ENCODE results near the gene TMEM115.

TMEM115 gene

GRCh38 chr3:50325113-50325480 is 34.2 kb downstream of the TMEM115 start:
- H3K4me2 ChIP-seq (ENCODE audit: low read length), result no peak overlapping the region
- no peaks in the 10 kb centered on the region for H3K27me3 ChIP-seq (ENCODE audit: control insufficient read depth, insufficient read depth, low read length)
- no peaks in the 10 kb centered on the region for H3K9me3 ChIP-seq (replicated peaks; ENCODE audit: low read length)
- no peak overlapping the region for H3K9ac ChIP-seq (ENCODE audit: low read depth, low read length)
- H3K36me3 ChIP-seq (ENCODE audit: insufficient read depth, low read length), result peaks cover 18% of the 10 kb centered on the region
- no peak overlapping the region for H3K4me3 ChIP-seq (ENCODE audit: low read length)
- H3K4me1 ChIP-seq (ENCODE audit: control insufficient read depth, insufficient read depth, low read length), result peaks cover 30% of the 10 kb centered on the region

- Histone ChIP-seq H3K9ac (ENCODE audit: low read depth, low read length) (no peak overlapping the region), H3K4me2 (ENCODE audit: low read length) (no peak overlapping the region), H3K36me3 (ENCODE audit: insufficient read depth, low read length) (peaks cover 16% of the 10 kb centered on the region), H3K4me1 (ENCODE audit: control insufficient read depth, insufficient read depth, low read length) (peaks cover 34% of the 10 kb centered on the region), H3K27me3 (ENCODE audit: control insufficient read depth, insufficient read depth, low read length) (no peaks in the 10 kb centered on the region), H3K4me3 (ENCODE audit: low read length) (no peak overlapping the region), H3K9me3 (replicated peaks; ENCODE audit: low read length) (no peaks in the 10 kb centered on the region)
Measured at GRCh38 chr3:50324351-50325112, 34.8 kb downstream of the TMEM115 start.

GRCh38 chr3:50323614-50324199 is 35.6 kb downstream of the TMEM115 start:
- Histone ChIP-seq H3K4me3 (ENCODE audit: low read length) (no peak overlapping the region), H3K9me3 (replicated peaks; ENCODE audit: low read length) (no peaks in the 10 kb centered on the region), H3K4me1 (ENCODE audit: control insufficient read depth, insufficient read depth, low read length) (peaks cover 40% of the 10 kb centered on the region), H3K9ac (ENCODE audit: low read depth, low read length) (no peak overlapping the region), H3K27me3 (ENCODE audit: control insufficient read depth, insufficient read depth, low read length) (no peaks in the 10 kb centered on the region), H3K4me2 (ENCODE audit: low read length) (no peak overlapping the region), H3K36me3 (ENCODE audit: insufficient read depth, low read length) (peaks cover 18% of the 10 kb centered on the region)

- Histone ChIP-seq H3K27me3 (ENCODE audit: control insufficient read depth, insufficient read depth, low read length) (no peaks in the 10 kb centered on the region), H3K4me3 (ENCODE audit: low read length) (no peak overlapping the region), H3K4me1 (ENCODE audit: control insufficient read depth, insufficient read depth, low read length) (peaks cover 34% of the 10 kb centered on the region), H3K36me3 (ENCODE audit: insufficient read depth, low read length) (peaks cover 24% of the 10 kb centered on the region), H3K9ac (ENCODE audit: low read depth, low read length) (no peak overlapping the region), H3K9me3 (replicated peaks; ENCODE audit: low read length) (no peaks in the 10 kb centered on the region), H3K4me2 (ENCODE audit: low read length) (no peak overlapping the region)
Measured at GRCh38 chr3:50323092-50323600, 36.2 kb downstream of the TMEM115 start.

- H3K4me3 ChIP-seq (ENCODE audit: low read length), result peak within 1 kb of the TSS; percentile 73
- H3K4me1 ChIP-seq (ENCODE audit: control insufficient read depth, insufficient read depth, low read length), result peaks cover 34% of the 10 kb centered on the region
Measured at GRCh38 chr3:50322386-50323091, 36.8 kb downstream of the TMEM115 start, which contains the start of gene HYAL2. Gene HYAL2 (minus strand): TSS chr3:50322745. CDS start chr3:50320489, 2,256 bp downstream.

GRCh38 chr3:50322115-50322385 is 37.3 kb downstream of the TMEM115 start:
- Histone ChIP-seq H3K36me3 (ENCODE audit: insufficient read depth, low read length) (peaks cover 29% of the 10 kb centered on the region), H3K27me3 (ENCODE audit: control insufficient read depth, insufficient read depth, low read length) (no peaks in the 10 kb centered on the region), H3K9me3 (replicated peaks; ENCODE audit: low read length) (no peaks in the 10 kb centered on the region), H3K9ac (ENCODE audit: low read depth, low read length) (peak overlapping the region; percentile 96), H3K4me1 (ENCODE audit: control insufficient read depth, insufficient read depth, low read length) (peaks cover 29% of the 10 kb centered on the region), H3K4me2 (ENCODE audit: low read length) (peak overlapping the region; percentile 85), H3K4me3 (ENCODE audit: low read length) (peak overlapping the region; percentile 73)

More at GRCh38 chr3:50322386-50323091, 36.8 kb downstream of the TMEM115 start, which contains the start of gene HYAL2:
- Histone ChIP-seq H3K36me3 (ENCODE audit: insufficient read depth, low read length) (peaks cover 29% of the 10 kb centered on the region), H3K9ac (ENCODE audit: low read depth, low read length) (peak within 1 kb of the TSS; percentile 96), H3K4me2 (ENCODE audit: low read length) (peak within 1 kb of the TSS; percentile 85), H3K27me3 (ENCODE audit: control insufficient read depth, insufficient read depth, low read length) (no peaks in the 10 kb centered on the region), H3K9me3 (replicated peaks; ENCODE audit: low read length) (no peaks in the 10 kb centered on the region)

- peak overlapping the region; percentile 96 for H3K9ac ChIP-seq (ENCODE audit: low read depth, low read length)
- H3K9me3 ChIP-seq (replicated peaks; ENCODE audit: low read length), result no peaks in the 10 kb centered on the region
- H3K4me2 ChIP-seq (ENCODE audit: low read length), result peak overlapping the region; percentile 85
- peaks cover 29% of the 10 kb centered on the region for H3K36me3 ChIP-seq (ENCODE audit: insufficient read depth, low read length)
- H3K27me3 ChIP-seq (ENCODE audit: control insufficient read depth, insufficient read depth, low read length), result no peaks in the 10 kb centered on the region
- H3K4me1 ChIP-seq (ENCODE audit: control insufficient read depth, insufficient read depth, low read length), result peaks cover 31% of the 10 kb centered on the region
- peak overlapping the region; percentile 73 for H3K4me3 ChIP-seq (ENCODE audit: low read length)
Measured at GRCh38 chr3:50321336-50322114, 37.8 kb downstream of the TMEM115 start.

- Histone ChIP-seq H3K27me3 (ENCODE audit: control insufficient read depth, insufficient read depth, low read length) (no peaks in the 10 kb centered on the region), H3K4me3 (ENCODE audit: low read length) (peak overlapping the region; percentile 73), H3K9me3 (replicated peaks; ENCODE audit: low read length) (no peaks in the 10 kb centered on the region), H3K9ac (ENCODE audit: low read depth, low read length) (peak overlapping the region; percentile 96), H3K4me2 (ENCODE audit: low read length) (peak overlapping the region; percentile 85), H3K4me1 (ENCODE audit: control insufficient read depth, insufficient read depth, low read length) (peaks cover 31% of the 10 kb centered on the region), H3K36me3 (ENCODE audit: insufficient read depth, low read length) (peaks cover 24% of the 10 kb centered on the region)
Measured at GRCh38 chr3:50320853-50321335, 38.4 kb downstream of the TMEM115 start.

- Histone ChIP-seq H3K36me3 (ENCODE audit: insufficient read depth, low read length) (peaks cover 22% of the 10 kb centered on the region), H3K4me3 (ENCODE audit: low read length) (peak overlapping the region; percentile 73), H3K4me1 (ENCODE audit: control insufficient read depth, insufficient read depth, low read length) (peaks cover 31% of the 10 kb centered on the region), H3K4me2 (ENCODE audit: low read length) (peak overlapping the region; percentile 85), H3K27me3 (ENCODE audit: control insufficient read depth, insufficient read depth, low read length) (no peaks in the 10 kb centered on the region), H3K9me3 (replicated peaks; ENCODE audit: low read length) (no peaks in the 10 kb centered on the region), H3K9ac (ENCODE audit: low read depth, low read length) (peak overlapping the region; percentile 96)
Measured at GRCh38 chr3:50319894-50320625, 39.3 kb downstream of the TMEM115 start.

- Histone ChIP-seq H3K27me3 (ENCODE audit: control insufficient read depth, insufficient read depth, low read length) (no peaks in the 10 kb centered on the region), H3K4me3 (ENCODE audit: low read length) (no peak overlapping the region), H3K9me3 (replicated peaks; ENCODE audit: low read length) (no peaks in the 10 kb centered on the region), H3K4me1 (ENCODE audit: control insufficient read depth, insufficient read depth, low read length) (peaks cover 31% of the 10 kb centered on the region), H3K4me2 (ENCODE audit: low read length) (peak overlapping the region; percentile 85), H3K36me3 (ENCODE audit: insufficient read depth, low read length) (peaks cover 22% of the 10 kb centered on the region), H3K9ac (ENCODE audit: low read depth, low read length) (no peak overlapping the region)
Measured at GRCh38 chr3:50319181-50319893, 40.0 kb downstream of the TMEM115 start.
